Stimulated activated naive CD4-positive, alpha-beta T cell treated with Interleukin-2 at 50 U/mL for 16 hours (primary cell): ENCODE measurements around the gene NEXN.
"Not testable (repeated sequence)": the region's sequence is repeated elsewhere in the genome, so short reads cannot be mapped to it uniquely, and the experiment has no call there.

Experiments used
- DNase-seq: peaks from one replicate; lab custom pipeline; 2025; lab: John Stamatoyannopoulos, UW

The NEXN gene

DNA sequence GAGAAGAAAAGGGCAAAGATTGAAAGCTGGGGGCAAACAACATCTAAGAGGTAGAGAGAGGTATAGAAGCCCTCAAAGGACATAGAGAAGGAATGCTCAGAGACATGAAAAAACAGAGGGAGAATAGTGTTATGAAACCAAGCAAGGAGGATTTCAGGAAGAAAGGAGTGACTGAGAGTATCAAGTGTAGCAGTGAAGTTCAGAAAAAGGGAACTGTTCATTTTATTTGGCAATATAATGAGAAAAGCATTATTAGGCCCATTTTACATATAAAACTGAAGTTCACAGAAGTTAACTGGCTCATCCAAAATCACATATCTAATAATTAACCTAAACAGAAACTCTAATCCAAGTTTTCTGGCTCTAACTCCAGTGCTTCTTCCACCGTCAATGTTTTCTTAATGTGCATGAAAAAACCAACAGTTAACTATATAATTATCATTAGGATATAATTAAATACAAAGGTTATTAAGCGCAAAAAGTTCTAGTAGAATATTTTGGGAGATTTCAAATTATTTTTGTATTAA, 17.7 kb downstream of the NEXN start:
- no peak for DNase-seq

DNA sequence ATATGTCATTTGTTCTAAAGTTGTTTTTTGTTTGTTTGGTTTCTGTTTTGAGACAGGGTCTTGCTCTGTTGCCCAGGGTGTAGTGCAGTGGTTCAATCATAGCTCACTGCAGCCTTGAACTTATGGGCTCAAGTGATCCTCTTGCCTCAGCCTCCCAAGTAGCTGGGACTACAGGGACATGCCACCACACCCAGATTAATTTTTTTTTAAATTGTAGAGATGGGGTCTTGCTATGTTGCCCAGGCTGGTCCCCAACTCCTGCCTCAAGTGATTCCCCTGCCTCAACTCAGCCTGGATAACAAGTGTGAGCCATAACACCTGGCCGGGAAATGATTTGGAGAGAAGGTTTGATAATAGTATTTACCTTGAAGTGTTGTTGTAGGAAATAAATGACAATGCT, 18.2 kb downstream of the NEXN start:
- DNase-seq: no peak

DNA sequence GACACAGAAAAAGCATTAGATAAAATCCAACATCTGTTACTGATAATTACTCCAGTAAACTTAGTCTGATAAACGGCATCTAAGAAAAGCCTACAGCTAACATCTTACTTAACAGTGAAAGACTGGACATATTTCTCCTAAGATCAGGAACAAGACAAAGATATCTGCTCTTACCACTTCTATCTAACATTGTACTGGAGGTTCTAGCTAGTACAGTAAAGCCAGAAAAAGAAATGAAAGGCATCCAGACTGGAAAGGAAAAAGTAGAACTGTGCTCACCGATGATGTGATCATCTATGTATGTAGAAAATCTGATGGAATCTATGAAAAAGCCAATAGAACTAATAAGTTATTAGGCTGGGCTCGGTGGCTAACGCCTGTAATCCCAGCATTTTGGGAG, 21.7 kb downstream of the NEXN start:
- no peak for DNase-seq

DNA sequence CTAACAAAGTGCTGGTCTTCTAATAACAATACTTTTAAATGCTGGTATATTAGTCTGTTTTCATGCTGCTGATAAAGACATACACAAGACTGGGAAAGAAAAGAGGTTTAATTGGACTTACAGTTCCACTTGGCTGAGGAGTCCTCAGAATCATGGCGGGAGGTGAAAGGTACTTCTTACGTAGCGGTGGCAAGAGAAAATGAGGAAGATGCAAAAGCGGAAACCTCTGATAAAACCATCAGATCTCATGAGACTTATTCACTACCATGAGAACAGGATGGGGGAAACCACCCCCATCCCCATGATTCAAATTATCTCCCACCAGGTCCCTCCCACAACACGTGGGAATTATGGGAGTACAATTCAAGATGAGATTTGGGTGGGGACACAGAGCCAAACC, 30.5 kb downstream of the NEXN start:
- DNase-seq: not testable (repeated sequence)

DNA sequence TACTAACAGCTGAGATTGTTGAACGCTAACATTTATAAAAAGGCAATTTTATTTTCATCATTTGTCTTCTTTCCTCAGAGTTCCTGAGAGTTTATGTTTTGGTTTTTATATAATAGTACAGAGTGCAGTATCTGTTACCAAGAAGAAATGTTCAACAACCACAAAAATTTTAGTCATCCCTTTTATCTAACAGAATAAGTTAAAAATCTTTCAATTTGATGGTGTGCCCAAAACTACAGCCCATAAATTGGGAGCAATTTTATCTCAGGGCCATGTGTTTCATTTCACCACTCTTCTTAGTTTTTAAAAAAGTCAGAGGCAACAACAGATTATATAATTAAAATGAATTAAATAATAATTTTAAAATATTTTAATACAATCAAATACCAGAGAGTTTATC, 37.1 kb downstream of the NEXN start:
- DNase-seq: no peak

DNA sequence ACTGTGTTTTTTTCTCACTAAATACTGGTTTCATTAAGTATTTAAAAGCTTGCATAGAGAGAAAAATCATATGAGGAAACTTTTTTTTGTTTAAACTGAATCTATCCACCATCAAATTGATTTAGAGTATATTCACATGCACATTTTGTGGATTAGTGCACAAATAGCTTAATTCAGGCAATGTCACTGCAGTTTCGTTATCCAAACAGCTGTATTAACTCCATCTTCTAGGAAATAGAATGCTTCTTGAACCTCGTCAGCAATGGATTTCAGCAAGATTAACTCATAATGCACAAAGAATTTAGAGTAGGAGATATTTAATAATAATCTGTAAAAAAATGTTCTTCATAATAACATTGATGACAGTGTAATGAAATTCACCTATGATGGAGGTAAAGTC, 37.5 kb downstream of the NEXN start:
- DNase-seq: no peak

DNA sequence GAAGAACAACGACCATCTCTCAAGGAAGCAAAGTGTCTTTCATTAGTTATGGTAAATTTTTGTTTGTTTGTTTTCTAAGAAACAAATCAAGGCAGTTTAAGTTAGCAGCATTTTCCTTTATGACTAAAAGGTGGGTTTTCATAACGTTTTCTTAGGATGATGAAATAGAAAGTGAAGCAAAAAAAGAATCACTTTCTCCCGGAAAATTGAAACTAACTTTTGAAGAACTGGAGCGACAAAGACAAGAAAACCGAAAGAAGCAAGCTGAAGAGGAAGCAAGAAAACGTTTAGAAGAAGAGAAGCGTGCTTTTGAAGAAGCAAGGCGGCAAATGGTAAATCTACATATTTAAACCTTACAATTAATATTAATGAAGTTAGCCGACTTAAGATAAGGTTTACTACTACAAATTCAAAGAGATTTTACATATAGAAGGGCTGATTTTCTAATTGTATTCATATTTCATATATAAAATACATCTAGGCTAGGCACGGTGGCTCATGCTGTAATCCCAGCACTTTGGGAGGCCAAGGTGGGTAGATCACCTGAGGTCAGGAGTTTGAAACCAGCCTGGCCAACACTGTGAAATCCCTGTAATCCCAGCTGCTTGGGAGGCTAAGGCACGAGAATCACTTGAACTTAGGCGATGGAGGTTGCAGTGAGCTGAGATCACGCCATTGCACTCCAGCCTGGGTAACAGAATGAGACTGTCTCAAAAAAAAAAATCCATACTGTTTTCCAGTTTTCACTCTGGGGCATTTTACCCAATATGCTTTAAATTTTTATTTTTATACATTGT, 38.3 kb downstream of the NEXN start:
- no peak for DNase-seq

DNA sequence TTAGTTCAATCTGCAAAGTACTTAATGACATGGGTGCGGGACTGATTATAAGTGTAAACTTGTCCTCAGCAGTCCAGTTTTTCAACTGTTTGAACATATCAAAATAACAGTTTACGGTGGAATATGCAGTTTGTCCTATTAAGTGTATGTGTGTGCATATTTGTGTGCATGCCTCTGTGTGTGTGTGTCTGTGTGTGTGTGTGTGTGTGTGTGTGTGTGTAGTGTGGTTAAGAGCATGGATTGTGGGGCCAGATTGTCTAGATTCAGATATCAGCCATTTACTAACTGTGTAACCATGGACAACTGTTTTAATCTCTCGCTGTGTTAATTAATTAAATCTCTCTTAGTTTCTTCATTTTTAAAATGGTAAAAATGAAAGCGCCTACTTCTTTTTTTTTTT, 39.0 kb downstream of the NEXN start:
- no peak for DNase-seq

DNA sequence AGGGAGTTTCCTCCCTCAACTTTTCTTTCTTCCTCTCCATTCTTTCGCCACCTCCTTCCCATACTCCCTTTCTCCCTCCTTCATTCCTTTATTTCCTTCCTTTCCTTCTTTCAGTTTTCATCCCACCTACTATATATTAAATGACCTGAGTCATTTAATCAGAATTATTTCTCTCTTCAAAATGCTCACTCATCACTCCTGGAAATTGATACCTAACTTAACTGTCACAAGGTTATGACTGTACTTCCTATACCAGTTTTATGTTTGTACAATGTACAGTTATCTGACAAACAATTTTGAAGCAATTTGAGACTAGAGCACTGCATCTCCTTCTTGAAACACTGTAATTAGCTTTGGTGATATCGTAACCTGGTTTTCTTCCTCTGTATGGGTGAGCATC, 41.4 kb downstream of the NEXN start:
- DNase-seq: no peak

DNA sequence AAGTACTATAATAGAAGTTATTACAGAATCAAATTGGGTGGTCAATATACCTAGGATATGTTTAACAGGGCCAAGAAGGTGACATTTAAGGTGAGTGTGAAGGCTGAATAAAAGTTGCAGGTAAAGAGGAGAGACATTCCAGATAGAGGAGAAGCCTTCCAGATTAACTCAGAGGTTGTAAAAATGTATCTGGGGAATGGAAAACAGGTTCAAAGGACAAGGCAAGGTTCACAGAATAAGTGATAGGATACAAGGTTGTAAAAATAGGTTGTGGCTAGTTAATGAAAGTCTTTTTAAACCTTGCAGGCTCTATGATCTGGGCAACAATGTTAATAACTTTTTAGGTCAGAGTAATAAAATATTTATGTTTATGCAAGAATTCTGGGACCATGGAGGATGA, 50.2 kb downstream of the NEXN start:
- DNase-seq: no peak

DNA sequence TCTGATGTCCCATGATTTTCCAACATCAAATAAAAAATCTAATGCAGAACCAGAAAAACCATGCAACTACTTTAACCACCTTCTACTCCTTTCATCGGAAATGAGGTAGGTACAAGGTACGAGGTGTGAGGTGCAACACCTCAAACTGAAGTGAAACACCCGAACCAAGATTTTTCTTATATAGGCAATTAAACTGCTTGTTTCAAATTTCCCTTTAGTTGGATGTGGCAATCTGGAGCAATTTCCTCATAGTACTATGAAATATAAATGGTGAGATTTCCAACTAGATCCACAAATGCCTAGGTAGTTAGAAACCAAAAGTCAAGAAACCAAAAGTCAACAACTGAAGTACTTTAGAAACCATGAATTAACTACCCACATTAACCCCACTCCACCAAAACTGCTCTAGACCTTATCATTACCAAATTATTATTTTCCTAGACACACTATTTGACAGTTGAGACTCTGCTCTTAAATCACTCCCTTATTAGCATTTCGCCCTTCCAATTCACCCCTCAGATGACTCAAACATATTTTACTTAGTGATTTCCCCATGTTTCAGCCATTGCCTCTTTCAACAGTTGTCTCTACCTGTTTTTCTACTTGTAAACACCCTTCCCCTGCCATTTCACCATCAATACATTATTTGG, 52.6 kb downstream of the NEXN start:
- no peak for DNase-seq

DNA sequence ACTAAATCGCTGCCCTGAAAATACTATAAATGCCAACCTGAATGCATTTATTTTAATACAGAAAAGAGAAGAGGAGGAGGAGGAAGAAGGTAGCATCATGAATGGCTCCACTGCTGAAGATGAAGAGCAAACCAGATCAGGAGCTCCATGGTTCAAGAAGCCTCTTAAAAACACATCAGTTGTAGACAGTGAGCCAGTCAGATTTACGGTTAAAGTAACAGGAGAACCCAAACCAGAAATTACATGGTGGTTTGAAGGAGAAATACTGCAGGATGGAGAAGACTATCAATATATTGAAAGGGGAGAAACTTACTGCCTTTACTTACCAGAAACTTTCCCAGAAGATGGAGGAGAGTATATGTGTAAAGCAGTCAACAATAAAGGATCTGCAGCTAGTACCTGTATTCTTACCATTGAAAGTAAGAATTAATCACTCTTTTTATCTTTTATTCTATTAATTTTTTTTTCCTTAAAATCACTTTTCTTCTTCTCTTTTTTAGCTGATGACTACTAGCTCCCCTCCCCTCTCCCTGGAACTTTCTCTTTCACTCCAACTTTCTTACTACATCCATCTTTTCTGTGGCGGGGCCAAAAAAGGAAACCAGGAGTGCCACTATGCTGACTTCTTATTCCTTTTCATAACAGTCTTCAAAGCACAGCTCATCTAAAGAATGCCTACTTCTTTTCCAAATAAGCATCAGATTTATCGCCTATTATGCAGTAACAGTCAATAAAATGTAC, 54.1 kb downstream of the NEXN start:
- no peak for DNase-seq

DNA sequence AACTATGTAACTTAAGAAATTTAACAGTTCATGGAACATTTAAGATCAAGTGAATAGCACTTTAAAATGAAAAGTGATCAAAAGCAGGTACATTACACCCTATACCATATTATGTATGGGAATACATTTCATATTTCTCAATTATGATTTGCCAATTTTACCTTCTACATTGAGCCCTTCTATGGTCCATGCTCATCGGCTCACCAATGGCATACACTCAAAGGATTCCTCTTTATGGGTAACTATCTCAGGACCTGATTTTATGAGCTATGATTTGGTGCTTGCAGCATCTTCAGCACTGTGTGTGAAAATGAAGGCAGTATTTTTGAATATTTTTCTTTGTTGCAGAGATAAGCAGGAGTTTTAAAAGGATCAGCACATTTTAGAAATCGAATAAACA, 56.9 kb downstream of the NEXN start:
- no peak for DNase-seq

DNA sequence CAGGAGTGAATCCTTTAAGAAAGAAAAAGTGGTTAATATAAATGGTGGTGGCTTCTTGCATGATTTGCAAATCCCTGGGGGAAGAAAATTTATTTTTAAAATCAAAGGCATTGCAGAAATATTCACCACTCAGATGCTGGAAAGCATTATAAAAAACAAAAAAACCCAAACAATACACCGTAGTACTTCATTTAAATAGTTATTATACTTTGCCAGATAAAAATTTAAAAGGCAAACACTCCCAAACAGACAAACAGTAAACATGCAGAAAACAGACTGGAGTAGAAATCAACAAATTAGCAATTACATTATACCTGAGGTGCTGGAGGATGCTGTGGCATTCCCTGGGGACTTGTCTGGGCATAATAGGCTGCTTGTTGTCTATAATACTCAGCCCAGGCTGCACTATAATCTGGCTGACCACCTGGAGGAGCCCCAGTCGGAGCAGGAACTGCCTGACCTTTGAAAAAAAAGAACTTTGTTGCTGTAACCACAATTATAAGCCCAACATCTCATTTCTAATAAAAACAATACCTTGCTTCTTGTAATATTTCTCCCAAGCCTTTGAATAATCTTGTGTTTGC, 60.5 kb downstream of the NEXN start:
- no peak for DNase-seq

DNA sequence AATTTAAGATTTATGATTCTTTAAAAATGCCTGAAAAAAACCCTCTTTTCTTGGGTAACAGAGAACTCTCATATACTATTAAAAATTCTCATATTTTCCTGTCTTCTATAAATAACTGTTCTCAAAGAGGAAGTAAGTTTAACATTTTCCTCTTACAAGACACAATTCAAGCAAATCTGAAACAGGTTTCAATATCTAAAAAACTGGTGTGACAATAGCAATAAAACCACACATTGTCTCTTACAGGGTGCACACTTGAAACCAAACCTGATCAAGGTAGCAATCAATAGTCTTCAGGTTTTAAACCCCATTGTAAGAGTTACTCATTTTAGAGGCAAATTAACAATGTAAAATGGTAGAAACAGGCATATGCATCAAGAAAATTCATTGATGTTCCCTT, 62.4 kb downstream of the NEXN start:
- DNase-seq: no peak

DNA sequence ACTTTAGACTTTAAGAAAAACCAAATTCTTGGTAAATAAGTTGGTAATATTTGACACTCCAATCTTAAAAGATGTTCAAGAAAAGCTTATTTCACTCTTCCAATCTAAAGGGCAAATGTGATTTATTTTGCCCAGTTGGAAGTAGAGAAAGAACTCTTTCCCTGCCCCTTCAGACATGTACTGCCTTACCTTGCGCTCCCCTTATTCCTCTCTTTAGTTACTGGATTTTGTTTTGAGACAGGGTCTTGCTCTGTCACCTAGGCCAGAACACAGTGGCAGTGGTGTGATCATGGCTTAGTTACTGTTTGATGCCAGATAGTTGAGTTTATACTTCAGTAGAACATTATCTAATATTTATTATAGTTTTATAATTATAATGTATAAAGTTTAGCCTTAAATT, 62.9 kb downstream of the NEXN start:
- DNase-seq: no peak

DNA sequence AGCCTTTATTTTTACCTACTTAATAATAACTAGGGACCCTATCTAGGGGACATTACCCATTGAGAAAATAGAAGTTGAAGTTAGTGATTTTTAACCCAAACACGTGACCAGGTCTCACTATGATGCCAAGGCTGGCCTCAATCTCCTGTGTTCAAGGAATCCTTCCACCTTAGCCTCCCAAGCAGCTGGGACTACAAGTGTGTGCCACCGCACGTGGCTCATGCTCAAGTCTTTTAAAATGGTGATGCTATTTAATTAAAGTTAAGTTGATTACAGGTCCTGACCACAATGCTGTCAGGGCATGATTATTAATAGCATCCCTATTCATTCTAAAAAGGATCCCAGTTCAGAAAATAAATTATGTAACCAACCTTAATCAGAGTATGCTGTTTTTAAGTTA, 65.5 kb downstream of the NEXN start:
- no peak for DNase-seq

DNA sequence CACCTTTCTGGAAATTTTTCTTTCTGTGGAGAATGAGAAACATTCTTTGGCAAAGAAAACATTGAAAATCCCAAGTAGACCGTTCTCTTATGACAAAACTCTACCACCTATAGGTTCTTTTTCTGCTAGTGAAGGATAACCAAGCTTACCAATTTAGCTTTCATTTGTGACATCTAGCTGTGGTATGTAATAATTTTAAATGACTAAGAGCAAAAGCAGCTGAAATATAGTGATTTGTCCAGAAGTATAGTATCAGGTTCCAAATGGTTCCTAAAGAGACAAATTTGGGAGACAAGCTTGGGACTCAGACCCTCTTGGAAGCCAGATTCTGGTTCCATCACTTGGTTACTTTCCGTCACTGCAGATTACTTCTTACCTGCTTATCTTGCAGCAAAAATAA, 66.1 kb downstream of the NEXN start:
- no peak for DNase-seq

DNA sequence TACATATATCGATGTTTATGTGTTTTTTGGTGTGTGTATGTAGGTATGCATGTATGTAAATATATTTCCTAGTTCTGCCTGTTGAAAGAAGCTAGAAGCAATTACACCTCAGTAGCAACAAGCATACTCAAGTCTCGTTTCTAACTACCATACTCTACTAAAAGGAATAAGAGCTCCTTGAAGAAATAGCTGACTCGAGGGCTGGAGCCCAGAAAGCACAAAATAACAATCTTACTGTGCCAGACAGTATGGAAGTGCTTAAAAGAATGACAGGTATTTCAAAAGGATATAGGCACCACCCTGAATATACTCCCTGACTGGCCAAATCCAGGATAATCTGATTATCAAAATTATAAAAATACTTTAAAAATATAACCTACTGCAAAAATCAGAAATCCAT, 67.3 kb downstream of the NEXN start:
- DNase-seq: no peak

DNA sequence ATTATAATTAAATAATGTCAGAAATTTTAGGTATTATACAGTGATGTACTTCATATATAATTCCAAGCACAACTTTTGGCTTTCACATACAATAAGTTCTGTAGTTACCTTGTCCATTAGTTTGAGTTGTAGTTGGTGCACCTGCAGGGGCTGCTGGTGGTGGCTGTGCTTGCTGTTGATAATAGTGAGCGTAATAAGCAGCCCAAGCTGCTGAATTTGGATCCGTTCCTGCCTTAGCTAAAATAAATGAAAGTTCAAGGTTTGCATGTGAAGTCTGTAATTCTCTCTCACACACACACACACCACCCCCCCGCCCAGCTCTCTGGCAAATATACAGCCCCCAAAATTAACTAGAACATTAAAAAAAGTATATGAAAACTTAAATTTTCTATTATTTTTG, 68.0 kb downstream of the NEXN start:
- DNase-seq: no peak

DNA sequence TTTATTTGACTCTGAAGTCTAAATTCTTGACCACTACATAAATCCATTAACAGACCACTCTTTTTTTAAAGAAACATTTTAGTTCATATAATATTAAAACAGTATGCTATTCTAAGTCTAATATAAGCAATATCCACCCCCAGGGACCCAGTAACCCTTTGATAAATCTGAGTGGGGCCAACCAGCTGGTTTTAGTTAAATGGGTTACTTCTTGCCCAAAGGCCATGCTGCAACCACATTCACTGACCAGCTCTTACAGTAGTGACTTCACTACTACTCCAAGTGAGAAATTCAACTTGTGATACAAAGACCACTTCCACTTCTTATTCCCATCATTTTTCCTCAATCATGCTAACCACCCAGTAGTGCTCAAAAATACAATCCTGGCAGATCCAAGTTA, 70.0 kb downstream of the NEXN start:
- no peak for DNase-seq

DNA sequence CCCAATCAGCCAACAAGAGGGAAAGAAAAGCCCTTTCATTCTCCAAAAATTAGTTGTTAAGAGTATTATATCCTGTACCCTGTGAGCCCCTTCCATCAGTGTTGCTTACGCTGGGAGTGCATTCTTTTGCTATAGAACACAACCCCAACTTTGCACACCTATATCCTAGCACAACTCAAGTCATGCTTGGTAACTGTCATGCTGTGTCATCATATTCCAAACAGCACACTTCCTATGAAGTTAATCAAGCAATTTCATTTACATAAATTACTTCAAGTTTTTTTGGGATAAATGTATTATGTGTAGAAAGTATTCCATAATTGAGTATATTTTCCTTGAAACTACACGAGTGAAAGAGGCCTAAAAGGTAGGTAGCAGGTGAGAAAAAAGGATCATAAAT, 70.4 kb downstream of the NEXN start:
- DNase-seq: no peak

DNA sequence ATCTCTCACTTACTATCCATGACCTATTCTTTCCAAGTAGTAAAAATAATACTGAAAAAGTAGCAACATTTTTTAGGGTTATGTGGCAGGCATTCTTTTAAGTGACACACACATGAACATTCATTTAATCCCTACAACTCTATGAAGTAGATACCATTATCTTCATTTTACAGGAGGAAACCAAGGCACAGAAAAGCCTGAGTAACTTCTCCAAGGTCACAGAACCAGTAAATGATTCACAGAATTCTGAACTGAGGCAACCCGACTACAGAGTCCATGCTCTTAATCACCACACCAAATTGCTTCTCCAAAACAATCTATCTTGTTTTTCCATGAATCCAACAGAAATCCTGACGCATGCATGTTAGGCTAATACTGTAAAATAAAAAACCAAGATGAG, 73.0 kb downstream of the NEXN start:
- DNase-seq: no peak
